Loucy (cell line): ENCODE data around the gene SPRED2.

Experiments
- EZH2phosphoT487 ChIP-seq: fragments of 200-600 bp; IDR thresholded peaks from 2 replicates; pipeline ENCODE4 v1.6.1; 2018; ENCODE audit warnings: antibody characterized with exemption, mild to moderate bottlenecking, moderate library complexity, borderline replicate concordance
- TF ChIP-seq, protein P1 (sequence below): fragments of 200-600 bp; sonication (generic); conservative IDR thresholded peaks from 2 replicates; pipeline ENCODE4 v1.5.1; 2014; ENCODE audit warnings: mild to moderate bottlenecking, antibody characterized with exemption, low read length

DNA sequence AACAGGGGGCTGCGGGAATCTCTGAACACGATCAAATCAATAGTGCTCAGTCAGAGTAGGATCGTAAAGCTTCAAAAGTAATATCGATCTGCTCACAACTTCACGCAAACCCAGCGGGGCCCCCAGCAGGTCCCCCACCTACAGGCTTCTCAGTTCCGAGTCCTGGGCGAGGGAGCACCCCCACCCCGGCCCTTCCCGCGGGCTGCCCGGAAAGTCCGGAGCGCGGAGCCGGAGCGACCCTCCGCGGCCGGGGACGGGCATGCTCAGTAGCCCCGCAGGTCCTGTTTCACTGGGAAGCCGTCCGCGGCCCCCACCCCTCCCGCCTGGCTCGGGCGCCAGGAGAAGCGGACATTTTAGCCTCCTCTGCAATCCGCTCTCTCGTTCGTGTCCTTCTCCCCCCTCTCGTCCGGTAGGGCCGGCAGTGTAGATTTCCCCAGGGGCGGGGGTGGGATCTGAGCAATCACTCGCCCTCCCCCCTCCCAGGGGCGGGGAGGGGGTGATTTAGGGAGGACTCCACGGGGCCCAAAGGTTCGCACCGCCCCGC is 3.3 kb upstream of the SPRED2 start:
- TF ChIP-seq, protein P1, sequence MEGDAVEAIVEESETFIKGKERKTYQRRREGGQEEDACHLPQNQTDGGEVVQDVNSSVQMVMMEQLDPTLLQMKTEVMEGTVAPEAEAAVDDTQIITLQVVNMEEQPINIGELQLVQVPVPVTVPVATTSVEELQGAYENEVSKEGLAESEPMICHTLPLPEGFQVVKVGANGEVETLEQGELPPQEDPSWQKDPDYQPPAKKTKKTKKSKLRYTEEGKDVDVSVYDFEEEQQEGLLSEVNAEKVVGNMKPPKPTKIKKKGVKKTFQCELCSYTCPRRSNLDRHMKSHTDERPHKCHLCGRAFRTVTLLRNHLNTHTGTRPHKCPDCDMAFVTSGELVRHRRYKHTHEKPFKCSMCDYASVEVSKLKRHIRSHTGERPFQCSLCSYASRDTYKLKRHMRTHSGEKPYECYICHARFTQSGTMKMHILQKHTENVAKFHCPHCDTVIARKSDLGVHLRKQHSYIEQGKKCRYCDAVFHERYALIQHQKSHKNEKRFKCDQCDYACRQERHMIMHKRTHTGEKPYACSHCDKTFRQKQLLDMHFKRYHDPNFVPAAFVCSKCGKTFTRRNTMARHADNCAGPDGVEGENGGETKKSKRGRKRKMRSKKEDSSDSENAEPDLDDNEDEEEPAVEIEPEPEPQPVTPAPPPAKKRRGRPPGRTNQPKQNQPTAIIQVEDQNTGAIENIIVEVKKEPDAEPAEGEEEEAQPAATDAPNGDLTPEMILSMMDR, result no peak
- TF ChIP-seq EZH2phosphoT487, result no peak
